ENCODE measurements around the gene ANO9. TPM values are rescaled to one million over a fixed set of nuclear protein-coding genes. Genes with fewer than 3 reads are reported as not detected.

The ANO9 gene, protein sequence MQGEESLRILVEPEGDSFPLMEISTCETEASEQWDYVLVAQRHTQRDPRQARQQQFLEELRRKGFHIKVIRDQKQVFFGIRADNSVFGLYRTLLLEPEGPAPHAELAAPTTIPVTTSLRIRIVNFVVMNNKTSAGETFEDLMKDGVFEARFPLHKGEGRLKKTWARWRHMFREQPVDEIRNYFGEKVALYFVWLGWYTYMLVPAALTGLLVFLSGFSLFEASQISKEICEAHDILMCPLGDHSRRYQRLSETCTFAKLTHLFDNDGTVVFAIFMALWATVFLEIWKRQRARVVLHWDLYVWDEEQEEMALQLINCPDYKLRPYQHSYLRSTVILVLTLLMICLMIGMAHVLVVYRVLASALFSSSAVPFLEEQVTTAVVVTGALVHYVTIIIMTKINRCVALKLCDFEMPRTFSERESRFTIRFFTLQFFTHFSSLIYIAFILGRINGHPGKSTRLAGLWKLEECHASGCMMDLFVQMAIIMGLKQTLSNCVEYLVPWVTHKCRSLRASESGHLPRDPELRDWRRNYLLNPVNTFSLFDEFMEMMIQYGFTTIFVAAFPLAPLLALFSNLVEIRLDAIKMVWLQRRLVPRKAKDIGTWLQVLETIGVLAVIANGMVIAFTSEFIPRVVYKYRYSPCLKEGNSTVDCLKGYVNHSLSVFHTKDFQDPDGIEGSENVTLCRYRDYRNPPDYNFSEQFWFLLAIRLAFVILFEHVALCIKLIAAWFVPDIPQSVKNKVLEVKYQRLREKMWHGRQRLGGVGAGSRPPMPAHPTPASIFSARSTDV
- total RNA-seq = 33.1 and 33.8 TPM in 2 replicates

DNA sequence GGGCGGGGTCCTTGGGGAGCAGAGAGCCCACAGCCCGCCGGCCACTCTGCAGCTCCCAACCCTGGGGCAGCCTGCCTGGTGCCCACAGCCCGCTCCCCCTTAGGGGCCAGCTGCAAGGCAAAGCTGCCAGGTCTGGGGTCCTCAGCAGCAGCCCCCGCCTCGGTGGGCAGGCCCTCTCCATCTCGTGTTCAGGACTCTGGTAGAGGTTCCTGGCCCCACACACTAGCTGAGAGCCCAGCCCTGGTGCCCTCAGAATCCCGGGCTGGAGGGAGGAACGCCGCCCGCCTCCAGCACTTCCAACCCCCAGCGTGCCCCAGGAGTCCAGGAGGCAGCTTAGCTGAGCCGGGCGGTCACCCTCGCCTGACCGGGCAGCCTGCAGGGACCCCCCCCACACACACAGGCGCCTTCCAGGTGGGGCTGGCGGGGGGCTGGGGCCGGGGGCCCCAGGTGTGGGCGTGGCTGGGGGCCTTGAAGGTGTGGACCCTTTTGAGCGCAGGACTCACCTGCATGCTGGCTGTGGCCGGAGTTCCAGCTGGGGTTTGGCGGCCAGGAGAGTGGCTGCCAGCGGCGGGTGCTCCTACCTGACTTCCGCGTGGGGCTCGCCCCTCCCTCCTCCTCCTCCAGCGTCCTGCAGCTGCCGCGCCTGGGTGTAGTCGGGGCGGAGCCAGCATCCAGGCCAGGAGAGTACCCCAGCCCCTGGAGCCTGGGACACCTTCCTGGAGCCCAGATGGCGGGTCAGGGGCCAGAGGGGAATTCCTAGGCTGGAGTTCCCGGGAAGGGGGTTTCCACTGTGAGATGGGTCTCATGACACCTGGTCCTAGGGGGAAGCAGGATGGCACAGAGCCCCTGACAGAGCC, at the start of gene ANO9:
Gene ANO9 (minus strand): TSS at position 594 of the 857 bp plus-strand sequence. CDS start 85 bp downstream, at position 509.
- no peaks in the 10 kb centered on the region for H3K36me3 Mint-ChIP-seq (ENCODE audit: low read depth)
- H3K9me3 Mint-ChIP-seq = no peaks in the 10 kb centered on the region
- peak within 1 kb of the TSS; percentile 76 for H3K4me3 Mint-ChIP-seq
- intact Hi-C loops (cut with micrococcal nuclease) = loop anchor here (10.0 kb wide), 1 partner anchor 283 kb away; no protein-coding TSS in a partner anchor
- H3K4me1 Mint-ChIP-seq (ENCODE audit: low read depth) = peaks cover 11% of the 10 kb centered on the region
- H3K27ac Mint-ChIP-seq = peak within 1 kb of the TSS; percentile 40
- peak; percentile 59 for DNase-seq (ENCODE audit: low spot score)
- no peaks in the 10 kb centered on the region for H3K27me3 Mint-ChIP-seq (ENCODE audit: insufficient read depth)

DNA sequence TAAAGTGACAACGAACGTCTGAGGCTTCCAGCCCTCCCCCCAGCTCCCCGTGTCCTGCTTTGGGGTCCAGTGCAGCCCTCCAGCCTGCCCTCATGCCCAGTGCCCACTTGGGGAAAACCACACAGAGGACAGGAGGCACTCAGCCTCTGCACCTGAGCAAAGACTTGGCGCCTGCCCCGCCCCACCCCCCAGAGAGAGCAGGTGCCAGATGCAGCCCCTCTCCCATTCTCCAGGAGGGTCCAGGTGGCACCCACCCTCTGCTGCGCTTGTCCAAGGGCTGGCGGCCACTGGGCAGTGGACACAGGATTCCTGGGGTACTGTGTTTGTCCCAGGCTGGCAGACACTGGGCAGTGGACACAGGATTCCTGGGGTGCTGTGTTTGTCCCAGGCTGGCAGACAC, 49.5 kb upstream of the ANO9 start:
- peaks cover 10% of the 10 kb centered on the region for H3K36me3 Mint-ChIP-seq (ENCODE audit: low read depth)
- H3K27ac Mint-ChIP-seq = no peak overlapping the region
- no peak overlapping the region for H3K4me3 Mint-ChIP-seq
- H3K27me3 Mint-ChIP-seq (ENCODE audit: insufficient read depth) = no peaks in the 10 kb centered on the region
- no peaks in the 10 kb centered on the region for H3K9me3 Mint-ChIP-seq
- intact Hi-C loops (cut with micrococcal nuclease) = no loop called here
- no peak for DNase-seq (ENCODE audit: low spot score)
- no peaks in the 10 kb centered on the region for H3K4me1 Mint-ChIP-seq (ENCODE audit: low read depth)

- intact Hi-C loops (cut with micrococcal nuclease) = no loop called here
- Mint-ChIP-seq H3K9me3 (no peaks in the 10 kb centered on the region), H3K36me3 (ENCODE audit: low read depth) (peaks cover 9% of the 10 kb centered on the region), H3K4me3 (no peak overlapping the region), H3K27ac (no peak overlapping the region), H3K27me3 (ENCODE audit: insufficient read depth) (no peaks in the 10 kb centered on the region), H3K4me1 (ENCODE audit: low read depth) (no peaks in the 10 kb centered on the region)
- DNase-seq (ENCODE audit: low spot score) = no peak
These were observed 49.1 kb upstream of the ANO9 start for GRCh38 chr11:490930-491260.

GRCh38 chr11:490186-490929, 48.5 kb upstream of the ANO9 start:
- intact Hi-C loops (cut with micrococcal nuclease) = no loop called here
- Mint-ChIP-seq H3K4me1 (ENCODE audit: low read depth) (no peaks in the 10 kb centered on the region), H3K4me3 (no peak overlapping the region), H3K27ac (no peak overlapping the region), H3K27me3 (ENCODE audit: insufficient read depth) (no peaks in the 10 kb centered on the region), H3K36me3 (ENCODE audit: low read depth) (peaks cover 7% of the 10 kb centered on the region), H3K9me3 (no peaks in the 10 kb centered on the region)
- no peak for DNase-seq (ENCODE audit: low spot score)

DNA sequence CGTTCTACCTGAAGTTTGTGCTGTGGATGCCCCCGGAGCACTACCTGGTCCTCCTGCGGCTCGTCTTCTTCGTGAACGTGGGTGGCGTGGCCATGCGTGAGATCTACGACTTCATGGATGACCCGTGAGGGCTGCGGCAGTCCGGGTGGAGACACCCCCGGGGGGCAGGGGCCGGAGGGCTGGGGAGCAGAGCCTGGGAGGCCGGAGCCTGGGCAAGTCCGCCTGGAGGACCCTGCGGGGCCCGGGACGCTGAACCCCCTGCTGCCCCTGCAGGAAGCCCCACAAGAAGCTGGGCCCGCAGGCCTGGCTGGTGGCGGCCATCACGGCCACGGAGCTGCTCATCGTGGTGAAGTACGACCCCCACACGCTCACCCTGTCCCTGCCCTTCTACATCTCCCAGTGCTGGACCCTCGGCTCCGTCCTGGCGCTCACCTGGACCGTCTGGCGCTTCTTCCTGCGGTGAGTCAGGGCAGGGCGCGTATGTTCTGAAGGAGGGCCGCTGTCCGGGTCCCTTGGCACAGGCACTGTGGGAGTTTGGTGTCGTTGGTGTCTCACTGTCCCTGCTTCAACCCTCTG, 47.9 kb upstream of the ANO9 start:
- no peak overlapping the region for H3K4me3 Mint-ChIP-seq
- no peaks in the 10 kb centered on the region for H3K4me1 Mint-ChIP-seq (ENCODE audit: low read depth)
- no peaks in the 10 kb centered on the region for H3K27me3 Mint-ChIP-seq (ENCODE audit: insufficient read depth)
- DNase-seq (ENCODE audit: low spot score) = no peak
- no peak overlapping the region for H3K27ac Mint-ChIP-seq
- intact Hi-C loops (cut with micrococcal nuclease) = no loop called here
- peaks cover 4% of the 10 kb centered on the region for H3K36me3 Mint-ChIP-seq (ENCODE audit: low read depth)
- no peaks in the 10 kb centered on the region for H3K9me3 Mint-ChIP-seq

GRCh38 chr11:488992-489391, 47.2 kb upstream of the ANO9 start:
- no peak for DNase-seq (ENCODE audit: low spot score)
- Mint-ChIP-seq H3K27me3 (ENCODE audit: insufficient read depth) (no peaks in the 10 kb centered on the region), H3K27ac (no peak overlapping the region), H3K36me3 (ENCODE audit: low read depth) (peaks cover 4% of the 10 kb centered on the region), H3K4me1 (ENCODE audit: low read depth) (no peaks in the 10 kb centered on the region), H3K4me3 (no peak overlapping the region), H3K9me3 (no peaks in the 10 kb centered on the region)
- intact Hi-C loops (cut with micrococcal nuclease) = no loop called here

DNA sequence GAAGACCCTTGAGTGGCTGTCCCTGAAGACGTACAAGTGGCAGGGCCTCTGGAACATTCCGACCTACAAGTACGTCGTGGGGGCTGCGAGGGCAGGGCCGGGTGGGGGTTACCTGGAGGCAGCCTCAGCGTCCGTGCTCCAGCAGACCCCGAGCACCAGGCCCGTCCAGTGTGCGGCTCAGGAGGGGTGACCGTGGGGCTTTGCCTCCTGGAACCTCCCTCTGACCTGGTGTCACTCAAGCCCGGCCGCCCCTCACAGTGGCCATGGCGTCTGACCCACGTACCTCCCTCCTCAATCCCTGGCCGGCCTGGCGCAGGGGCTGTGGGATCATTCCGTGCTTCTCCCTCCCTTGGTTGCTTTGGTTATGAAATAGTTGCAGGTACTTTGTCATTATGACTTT, 46.8 kb upstream of the ANO9 start:
- peaks cover 4% of the 10 kb centered on the region for H3K36me3 Mint-ChIP-seq (ENCODE audit: low read depth)
- H3K27ac Mint-ChIP-seq = no peak overlapping the region
- DNase-seq (ENCODE audit: low spot score) = no peak
- intact Hi-C loops (cut with micrococcal nuclease) = no loop called here
- H3K4me3 Mint-ChIP-seq = no peak overlapping the region
- H3K9me3 Mint-ChIP-seq = no peaks in the 10 kb centered on the region
- H3K27me3 Mint-ChIP-seq (ENCODE audit: insufficient read depth) = no peaks in the 10 kb centered on the region
- H3K4me1 Mint-ChIP-seq (ENCODE audit: low read depth) = no peaks in the 10 kb centered on the region

GRCh38 chr11:488062-488461, 46.3 kb upstream of the ANO9 start:
- H3K36me3 Mint-ChIP-seq (ENCODE audit: low read depth) = peaks cover 4% of the 10 kb centered on the region
- H3K4me3 Mint-ChIP-seq = no peak overlapping the region
- intact Hi-C loops (cut with micrococcal nuclease) = no loop called here
- H3K27me3 Mint-ChIP-seq (ENCODE audit: insufficient read depth) = no peaks in the 10 kb centered on the region
- DNase-seq (ENCODE audit: low spot score) = no peak
- H3K27ac Mint-ChIP-seq = no peak overlapping the region
- no peaks in the 10 kb centered on the region for H3K9me3 Mint-ChIP-seq
- H3K4me1 Mint-ChIP-seq (ENCODE audit: low read depth) = no peaks in the 10 kb centered on the region

GRCh38 chr11:487571-488021, 45.8 kb upstream of the ANO9 start:
- Mint-ChIP-seq H3K9me3 (no peaks in the 10 kb centered on the region), H3K27ac (no peak overlapping the region), H3K27me3 (ENCODE audit: insufficient read depth) (no peaks in the 10 kb centered on the region), H3K4me3 (no peak overlapping the region), H3K4me1 (ENCODE audit: low read depth) (no peaks in the 10 kb centered on the region), H3K36me3 (ENCODE audit: low read depth) (peaks cover 4% of the 10 kb centered on the region)
- no peak for DNase-seq (ENCODE audit: low spot score)
- intact Hi-C loops (cut with micrococcal nuclease) = no loop called here

GRCh38 chr11:486189-486588, 44.4 kb upstream of the ANO9 start:
- intact Hi-C loops (cut with micrococcal nuclease) = no loop called here

DNA sequence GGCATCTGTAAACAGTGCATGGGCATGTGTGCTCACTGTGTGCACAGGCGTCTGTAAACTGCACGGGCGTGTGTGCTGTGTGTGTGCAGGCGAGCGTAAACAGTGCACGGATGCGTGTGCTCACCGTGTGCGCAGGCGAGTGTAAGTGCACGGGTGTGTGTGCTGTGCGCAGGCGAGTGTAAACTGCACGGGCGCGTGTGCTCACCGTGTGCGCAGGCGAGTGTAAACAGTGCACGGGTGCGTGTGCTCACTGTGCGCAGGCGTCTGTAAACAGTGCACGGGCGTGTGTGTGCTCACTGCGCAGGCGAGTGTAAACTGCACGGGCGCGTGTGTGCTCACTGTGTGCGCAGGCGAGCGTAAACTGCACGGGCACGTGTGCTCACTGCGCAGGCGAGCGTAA, 42.8 kb upstream of the ANO9 start:
- intact Hi-C loops (cut with micrococcal nuclease) = no loop called here
- no peak for DNase-seq (ENCODE audit: low spot score)
- Mint-ChIP-seq H3K27me3 (ENCODE audit: insufficient read depth) (no peaks in the 10 kb centered on the region), H3K4me3 (no peak overlapping the region), H3K9me3 (no peaks in the 10 kb centered on the region), H3K27ac (no peak overlapping the region), H3K4me1 (ENCODE audit: low read depth) (no peaks in the 10 kb centered on the region), H3K36me3 (ENCODE audit: low read depth) (peaks cover 2% of the 10 kb centered on the region)

More at GRCh38 chr11:486189-486588, 44.4 kb upstream of the ANO9 start:
- H3K36me3 Mint-ChIP-seq (ENCODE audit: low read depth) = peaks cover 2% of the 10 kb centered on the region
- no peaks in the 10 kb centered on the region for H3K9me3 Mint-ChIP-seq
- DNase-seq (ENCODE audit: low spot score) = no peak
- no peak overlapping the region for H3K4me3 Mint-ChIP-seq
- H3K27me3 Mint-ChIP-seq (ENCODE audit: insufficient read depth) = no peaks in the 10 kb centered on the region
- no peak overlapping the region for H3K27ac Mint-ChIP-seq
- no peaks in the 10 kb centered on the region for H3K4me1 Mint-ChIP-seq (ENCODE audit: low read depth)

DNA sequence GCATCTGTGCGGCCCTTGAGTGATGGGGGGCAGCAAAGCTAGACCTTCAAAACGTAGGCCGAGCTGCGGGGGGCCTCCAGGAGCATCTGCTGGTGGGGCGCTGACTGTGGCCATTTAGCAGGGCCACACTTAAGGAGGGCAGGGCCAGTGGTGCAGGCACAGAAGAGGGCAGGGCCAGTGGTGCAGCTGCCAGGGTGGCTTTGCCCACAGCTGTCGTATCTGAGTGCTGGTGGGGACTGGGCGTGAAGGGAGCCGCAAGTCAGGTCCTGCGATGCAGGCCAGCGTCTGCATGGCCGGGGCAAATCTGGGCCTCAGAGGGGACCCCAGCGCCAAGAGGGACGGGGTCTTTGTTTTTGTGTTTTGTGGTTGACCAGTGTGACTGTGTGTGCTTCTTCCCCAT, 37.5 kb upstream of the ANO9 start:
- Mint-ChIP-seq H3K27me3 (ENCODE audit: insufficient read depth) (no peaks in the 10 kb centered on the region), H3K27ac (no peak overlapping the region), H3K36me3 (ENCODE audit: low read depth) (peaks cover 2% of the 10 kb centered on the region), H3K4me3 (no peak overlapping the region), H3K4me1 (ENCODE audit: low read depth) (no peaks in the 10 kb centered on the region), H3K9me3 (no peaks in the 10 kb centered on the region)
- DNase-seq (ENCODE audit: low spot score) = no peak
- intact Hi-C loops (cut with micrococcal nuclease) = no loop called here
